HL-60 (cell line): ENCODE data around the gene CD69.

ENCODE experiments used
- DNase-seq, 2 experiments: peaks; one replicate each; pipeline ENCODE4 v3.0.0-alpha.2; 2010 to 2020; ENCODE audit warnings: low read depth in 1 of 2, low spot score in 1 of 2
- H3K27ac ChIP-seq: fragments of 250-450 bp; sonication (Bioruptor Pico); replicated peaks from 2 replicates; pipeline ENCODE4 v1.5.1; 2020; ENCODE audit warnings: mild to moderate bottlenecking, moderate library complexity
- H3K27me3 ChIP-seq: fragments of 250-450 bp; sonication (Bioruptor Pico); 2 replicates; pipeline ENCODE4 v1.5.1; 2021; ENCODE audit warnings: mild to moderate bottlenecking, moderate library complexity; ENCODE audit not compliant: insufficient read depth, poor library complexity, severe bottlenecking
- H3K4me3 ChIP-seq: replicated peaks from 2 replicates; pipeline ENCODE4 v1.5.1; 2011; ENCODE audit warnings: mild to moderate bottlenecking, control low read depth, low read length; ENCODE audit not compliant: insufficient read depth
- CTCF ChIP-seq: IDR thresholded peaks from one replicate; pipeline ENCODE4 v1.5.1; 2011; ENCODE audit warnings: low read length, control low read depth, inconsistent platforms; ENCODE audit not compliant: insufficient read depth
- GABPA ChIP-seq: IDR thresholded peaks from 2 replicates; pipeline ENCODE4 v1.6.1; 2012; ENCODE audit warnings: low read depth
- POLR2AphosphoS5 ChIP-seq: IDR thresholded peaks from 2 replicates; pipeline ENCODE4 v1.6.1; 2012; ENCODE audit warnings: low read depth
- REST ChIP-seq: IDR thresholded peaks from 2 replicates; pipeline ENCODE4 v1.6.1; 2012; ENCODE audit warnings: low read depth; ENCODE audit not compliant: insufficient replicate concordance
- SPI1 ChIP-seq: IDR thresholded peaks from 2 replicates; pipeline ENCODE4 v1.6.1; 2012; ENCODE audit warnings: low read depth, mild to moderate bottlenecking, borderline replicate concordance
- long read RNA-seq: library from polyadenylated mRNA; unstranded; transcript quantifications from one replicate; pipeline ENCODE4 v2.0.0, GENCODE V29; 2020

CD69 gene
- long read RNA-seq, transcript CD69-201 (5 exons, 1,676 nt) = major isoform, 26 of 28 reads
- long read RNA-seq, partial matches to known transcripts = 0 of 28 reads
- long read RNA-seq, other reads (novel, unspliced or antisense) = 2 of 28 reads

- no peak for DNase-seq
- TF ChIP-seq SPI1 (no peak), GABPA (no peak), POLR2AphosphoS5 (no peak), REST (no peak), CTCF (no peak)
- Histone ChIP-seq H3K27ac (peak within 1 kb of the TSS; percentile 48), H3K27me3 (no peaks in the 10 kb centered on the region), H3K4me3 (no peak within 1 kb of the TSS)
These were observed at the start of gene CD69 for GRCh38 chr12:9760699-9761418. Gene CD69 (minus strand): TSS chr12:9760901. CDS start chr12:9760820, 81 bp downstream.

- no peak overlapping the region for H3K27ac ChIP-seq
- no peak overlapping the region for H3K4me3 ChIP-seq
- TF ChIP-seq GABPA (no peak), SPI1 (no peak), REST (no peak), POLR2AphosphoS5 (no peak), CTCF (no peak)
- DNase-seq = no peak
- no peaks in the 10 kb centered on the region for H3K27me3 ChIP-seq
These were observed 49.2 kb upstream of the CD69 start for GRCh38 chr12:9809866-9810265.

GRCh38 chr12:9809338-9809737 is 48.6 kb upstream of the CD69 start:
- no peak for DNase-seq
- no peak overlapping the region for H3K4me3 ChIP-seq
- H3K27ac ChIP-seq = no peak overlapping the region
- H3K27me3 ChIP-seq = no peaks in the 10 kb centered on the region
- TF ChIP-seq REST (no peak), POLR2AphosphoS5 (no peak), SPI1 (no peak), CTCF (no peak), GABPA (no peak)
